ENCODE results near the gene UGT2B17.

- no peak for TF ChIP-seq PBX3 (IDR thresholded peaks at IDR 0.05)
- TF ChIP-seq CTCF (IDR thresholded peaks at IDR 0.05) = no peak
- no peak for TF ChIP-seq FOXM1 (IDR thresholded peaks at IDR 0.05; ENCODE audit: low read depth)
- no peak for TF ChIP-seq SMC3 (IDR thresholded peaks at IDR 0.05; ENCODE audit: low read depth, low read length)
- no peak for TF ChIP-seq POLR2AphosphoS5 (IDR thresholded peaks at IDR 0.05; ENCODE audit: low read depth, low read length)
- no peak for TF ChIP-seq EZH2phosphoT487 (IDR thresholded peaks at IDR 0.05; ENCODE audit: borderline replicate concordance, low read depth)
- no peak for TF ChIP-seq ELF1 (IDR thresholded peaks at IDR 0.05)
- no peak for TF ChIP-seq IRF3 (IDR thresholded peaks at IDR 0.05; ENCODE audit: low read depth, low read length)
- TF ChIP-seq MEF2A (IDR thresholded peaks at IDR 0.05; ENCODE audit: borderline replicate concordance, low read depth) = no peak
- TF ChIP-seq TAF1 (IDR thresholded peaks at IDR 0.05; ENCODE audit: borderline replicate concordance, low read depth, low read length) = no peak
- TF ChIP-seq CHD2 (IDR thresholded peaks at IDR 0.05; ENCODE audit: low read length, partially characterized antibody) = no peak
Observed at GRCh38 chr4:68494688-68495087, 81.4 kb downstream of the UGT2B17 start.

Measured in SK-N-SH (cell line).